Measurements from ENCODE around the gene APOC1.
"Not testable (repeated sequence)": the region's sequence is repeated elsewhere in the genome, so short reads cannot be mapped to it uniquely, and the experiment has no call there.

APOC1 gene

GRCh38 chr19:44908074-44908835, 6.2 kb upstream of the APOC1 start:
- no peak overlapping the region for H3K4me3 ChIP-seq

GRCh38 chr19:44908836-44909261, 5.6 kb upstream of the APOC1 start:
- Histone ChIP-seq H3K27ac (no peak overlapping the region), H3K4me3 (no peak overlapping the region)

More at GRCh38 chr19:44908074-44908835, 6.2 kb upstream of the APOC1 start:
- H3K27ac ChIP-seq: peak overlapping the region in 1 of 21 experiments; percentile 21

- H3K27ac ChIP-seq: peak overlapping the region in 10 of 21 experiments; percentile 11 to 75 (median 52)
These were observed 4.6 kb upstream of the APOC1 start for GRCh38 chr19:44909775-44910174.

GRCh38 chr19:44911896-44912295, 2.5 kb upstream of the APOC1 start:
- H3K4me3 ChIP-seq: not testable (repeated sequence)
- peak overlapping the region in 6 of 21 experiments; percentile 1 to 83 (median 20) for H3K27ac ChIP-seq

More at GRCh38 chr19:44909775-44910174, 4.6 kb upstream of the APOC1 start:
- no peak overlapping the region for H3K4me3 ChIP-seq

- Histone ChIP-seq H3K4me3 (no peak overlapping the region), H3K27ac (peak overlapping the region in 4 of 21 experiments; percentile 17 to 83 (median 34))
These were observed 1.6 kb upstream of the APOC1 start for GRCh38 chr19:44912854-44913253.

GRCh38 chr19:44913512-44914432, 636 bp upstream of the APOC1 start:
- peak overlapping the region in 14 of 21 experiments; percentile 5 to 83 (median 64) for H3K27ac ChIP-seq
- peak overlapping the region in 2 of 7 experiments; percentile 35 to 48 for H3K4me3 ChIP-seq

GRCh38 chr19:44924243-44924725, 9.9 kb downstream of the APOC1 start:
- H3K4me3 ChIP-seq: no peak overlapping the region
- H3K27ac ChIP-seq: peak overlapping the region in 9 of 21 experiments; percentile 7 to 73 (median 47)

GRCh38 chr19:44925114-44925891, 10.9 kb downstream of the APOC1 start:
- Histone ChIP-seq H3K4me3 (no peak overlapping the region), H3K27ac (peak overlapping the region in 15 of 21 experiments; percentile 7 to 73 (median 50))

- H3K27ac ChIP-seq: peak overlapping the region in 7 of 21 experiments; percentile 12 to 69 (median 30)
- peak overlapping the region in 2 of 7 experiments; percentile 11 to 22 for H3K4me3 ChIP-seq
These were observed 12.1 kb downstream of the APOC1 start for GRCh38 chr19:44926245-44927077.

GRCh38 chr19:44927746-44928145, 13.3 kb downstream of the APOC1 start:
- Histone ChIP-seq H3K27ac (no peak overlapping the region), H3K4me3 (no peak overlapping the region)

GRCh38 chr19:44930088-44930487, 15.7 kb downstream of the APOC1 start:
- Histone ChIP-seq H3K4me3 (no peak overlapping the region), H3K27ac (no peak overlapping the region)

GRCh38 chr19:44931541-44931940, 17.1 kb downstream of the APOC1 start:
- H3K27ac ChIP-seq: no peak overlapping the region

GRCh38 chr19:44939668-44940067, 25.3 kb downstream of the APOC1 start:
- Histone ChIP-seq H3K27ac (no peak overlapping the region), H3K4me3 (no peak overlapping the region)

More at GRCh38 chr19:44931541-44931940, 17.1 kb downstream of the APOC1 start:
- H3K4me3 ChIP-seq: no peak overlapping the region

- Histone ChIP-seq H3K27ac (no peak within 1 kb of the TSS), H3K4me3 (no peak within 1 kb of the TSS)
These were observed 27.7 kb downstream of the APOC1 start, which contains the start of gene APOC4 for GRCh38 chr19:44942067-44942571. Gene APOC4, plus strand, starts transcription at chr19:44942237. Its CDS starts 41 bp downstream, at chr19:44942278.

GRCh38 chr19:44943801-44944249, 29.4 kb downstream of the APOC1 start:
- Histone ChIP-seq H3K27ac (peak overlapping the region in 2 of 21 experiments; percentile 16 to 54), H3K4me3 (no peak overlapping the region)

- H3K27ac ChIP-seq: no peak overlapping the region
These were observed 32.7 kb downstream of the APOC1 start for GRCh38 chr19:44947041-44947581.

GRCh38 chr19:44948237-44948636, 33.8 kb downstream of the APOC1 start:
- Histone ChIP-seq H3K27ac (no peak overlapping the region), H3K4me3 (no peak overlapping the region)

More at GRCh38 chr19:44947041-44947581, 32.7 kb downstream of the APOC1 start:
- H3K4me3 ChIP-seq: no peak overlapping the region
